Chondrocyte (in vitro differentiated cells): ENCODE results near the gene CD33. TPM values are rescaled to one million over a fixed set of nuclear protein-coding genes. Genes with fewer than 3 reads are reported as not detected.

Experiments
- DNase-seq: peaks from one replicate; pipeline ENCODE4 v3.0.0; 2021; ENCODE audit warnings: mixed read lengths, low spot score
- H3K27ac Mint-ChIP-seq: one replicate; pipeline ENCODE4 v1.8.0; 2021; ENCODE audit warnings: mild to moderate bottlenecking, moderate library complexity, mixed read lengths; ENCODE audit not compliant: unreplicated experiment
- H3K27me3 Mint-ChIP-seq: 2 replicates; pipeline ENCODE4 v1.8.0; 2021; ENCODE audit warnings: low read depth, mixed read lengths
- H3K36me3 Mint-ChIP-seq: 2 replicates; pipeline ENCODE4 v1.8.0; 2021; ENCODE audit warnings: low read depth, mixed read lengths
- H3K4me1 Mint-ChIP-seq: 2 replicates; pipeline ENCODE4 v1.8.0; 2021; ENCODE audit warnings: low read depth, mild to moderate bottlenecking, mixed read lengths
- H3K4me3 Mint-ChIP-seq: one replicate; pipeline ENCODE4 v1.8.0; 2021; ENCODE audit warnings: mild to moderate bottlenecking, moderate library complexity, mixed read lengths; ENCODE audit not compliant: unreplicated experiment
- H3K9me3 Mint-ChIP-seq: 2 replicates; pipeline ENCODE4 v1.8.0; 2021; ENCODE audit warnings: low read depth, mixed read lengths
- CTCF ChIP-seq: fragments of 200-600 bp; sonication (generic); IDR thresholded peaks from 2 replicates; pipeline ENCODE4 v1.5.0; 2021; ENCODE audit warnings: antibody characterized with exemption, mild to moderate bottlenecking, moderate library complexity
- total RNA-seq: library from RNA; stranded (reverse); gene quantifications from 3 replicates; pipeline ENCODE4 v1.2.1, GENCODE V29; 2021

Gene CD33
- total RNA-seq, 1 donor from 2014 or later, result not detected

GRCh38 chr19:51251468-51251820 is 26.6 kb downstream of the CD33 start:
- Mint-ChIP-seq H3K9me3 (peaks cover 6% of the 10 kb centered on the region), H3K36me3 (no peaks in the 10 kb centered on the region), H3K4me3 (no peak overlapping the region), H3K27me3 (no peaks in the 10 kb centered on the region), H3K27ac (no peak overlapping the region), H3K4me1 (no peaks in the 10 kb centered on the region)
- no peak for DNase-seq
- no peak for TF ChIP-seq CTCF

GRCh38 chr19:51252306-51253079 is 27.6 kb downstream of the CD33 start:
- H3K9me3 Mint-ChIP-seq, result peaks cover 3% of the 10 kb centered on the region
- H3K4me3 Mint-ChIP-seq, result no peak overlapping the region
- no peak for TF ChIP-seq CTCF
- H3K36me3 Mint-ChIP-seq, result no peaks in the 10 kb centered on the region
- no peaks in the 10 kb centered on the region for H3K4me1 Mint-ChIP-seq
- H3K27ac Mint-ChIP-seq, result no peak overlapping the region
- H3K27me3 Mint-ChIP-seq, result peaks cover 2% of the 10 kb centered on the region
- no peak for DNase-seq

GRCh38 chr19:51253088-51253806 is 28.4 kb downstream of the CD33 start:
- DNase-seq, result no peak
- H3K9me3 Mint-ChIP-seq, result peaks cover 3% of the 10 kb centered on the region
- no peak overlapping the region for H3K27ac Mint-ChIP-seq
- H3K36me3 Mint-ChIP-seq, result no peaks in the 10 kb centered on the region
- TF ChIP-seq CTCF, result no peak
- peaks cover 2% of the 10 kb centered on the region for H3K27me3 Mint-ChIP-seq
- H3K4me3 Mint-ChIP-seq, result no peak overlapping the region
- H3K4me1 Mint-ChIP-seq, result no peaks in the 10 kb centered on the region

- TF ChIP-seq CTCF, result no peak
- H3K27me3 Mint-ChIP-seq, result peaks cover 2% of the 10 kb centered on the region
- no peak overlapping the region for H3K4me3 Mint-ChIP-seq
- H3K4me1 Mint-ChIP-seq, result no peaks in the 10 kb centered on the region
- H3K36me3 Mint-ChIP-seq, result no peaks in the 10 kb centered on the region
- peaks cover 3% of the 10 kb centered on the region for H3K9me3 Mint-ChIP-seq
- no peak overlapping the region for H3K27ac Mint-ChIP-seq
- DNase-seq, result no peak
Measured at GRCh38 chr19:51256155-51256625, 31.3 kb downstream of the CD33 start.

GRCh38 chr19:51257471-51257870 is 32.6 kb downstream of the CD33 start:
- no peak for TF ChIP-seq CTCF

More at GRCh38 chr19:51257471-51257870, 32.6 kb downstream of the CD33 start:
- H3K36me3 Mint-ChIP-seq, result no peaks in the 10 kb centered on the region
- H3K27ac Mint-ChIP-seq, result no peak overlapping the region
- no peak overlapping the region for H3K4me3 Mint-ChIP-seq
- H3K9me3 Mint-ChIP-seq, result no peaks in the 10 kb centered on the region
- H3K27me3 Mint-ChIP-seq, result peaks cover 2% of the 10 kb centered on the region
- no peak for DNase-seq
- no peaks in the 10 kb centered on the region for H3K4me1 Mint-ChIP-seq
